Cerebellar nuclear complex (tissue), 1 donor: ENCODE measurements around the gene CARMIL3.

Source experiments
- DNase-seq, 2 experiments: peaks; one replicate each; lab custom pipeline; 2025; lab: John Stamatoyannopoulos, UW

Gene CARMIL3

DNA sequence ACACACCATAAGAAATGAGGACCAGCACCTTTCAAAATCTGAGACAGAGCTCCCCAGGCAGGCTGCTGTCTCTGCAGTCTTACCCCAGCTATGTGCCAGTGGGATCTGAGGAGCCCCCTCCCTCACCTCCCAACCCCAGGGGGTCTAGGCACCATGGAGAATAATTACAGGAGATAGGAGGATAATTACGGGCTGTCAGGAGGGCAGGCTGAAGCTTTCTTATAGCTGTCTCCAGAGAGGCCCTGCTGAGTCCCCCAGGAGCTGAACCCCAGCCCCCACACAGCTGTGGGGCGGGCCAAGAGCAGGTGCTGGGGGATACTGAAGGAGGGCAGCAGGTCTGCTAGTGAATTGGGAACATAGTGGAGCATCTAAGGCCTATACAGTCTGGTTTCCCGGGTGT, 26.3 kb downstream of the CARMIL3 start:
- DNase-seq: no peak

DNA sequence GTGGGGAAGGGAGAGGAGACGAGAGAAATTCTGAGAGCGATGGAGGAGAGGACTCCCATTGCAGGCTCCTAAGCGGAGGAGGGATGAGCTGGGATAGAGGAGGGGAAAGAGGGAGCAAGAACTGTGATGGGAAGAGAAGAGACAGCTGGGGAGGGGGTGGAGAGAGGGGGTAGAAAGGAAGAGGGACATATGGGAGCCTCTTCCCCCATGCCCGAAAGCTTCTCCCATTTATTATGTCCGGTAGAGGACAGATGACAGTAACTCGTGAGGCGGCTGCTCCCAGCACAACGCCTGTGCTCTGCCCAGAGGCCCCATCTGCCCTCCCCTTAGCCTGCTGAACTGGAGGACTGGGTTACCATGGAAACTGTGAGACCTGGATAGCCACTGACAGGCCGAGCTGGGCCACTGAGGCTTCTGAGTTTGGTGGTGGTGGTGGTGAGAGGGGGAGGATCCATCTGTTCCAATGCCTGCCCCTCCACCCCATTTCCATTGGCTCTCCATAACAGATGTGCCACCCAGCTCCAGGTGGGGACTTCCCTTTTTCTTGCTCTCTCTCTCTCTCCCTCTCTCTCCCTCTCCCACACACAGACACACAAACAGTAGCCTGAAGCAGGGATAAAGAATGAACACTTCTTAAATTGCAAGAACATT, 27.8 kb downstream of the CARMIL3 start:
- peak; percentile 77 to 85 for DNase-seq

DNA sequence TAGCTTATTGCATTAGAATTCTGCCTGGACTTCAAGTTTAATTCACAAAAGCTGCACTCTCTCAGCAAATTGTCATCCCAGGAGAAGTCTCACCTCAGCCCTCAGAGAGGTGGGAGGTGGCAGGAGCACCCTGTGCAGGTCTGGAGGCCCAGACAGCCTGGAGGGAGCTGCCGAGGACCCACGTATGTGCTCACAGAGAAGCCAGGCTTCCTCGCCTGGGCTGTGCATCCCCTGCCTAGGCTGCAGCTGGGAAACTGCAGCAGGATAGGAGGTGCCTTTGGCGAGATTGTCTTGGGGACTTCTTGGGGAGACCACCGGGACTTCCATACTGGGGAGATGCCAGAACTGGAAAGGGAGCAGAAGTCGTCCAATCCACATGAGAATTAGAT, 28.3 kb downstream of the CARMIL3 start:
- no peak for DNase-seq

DNA sequence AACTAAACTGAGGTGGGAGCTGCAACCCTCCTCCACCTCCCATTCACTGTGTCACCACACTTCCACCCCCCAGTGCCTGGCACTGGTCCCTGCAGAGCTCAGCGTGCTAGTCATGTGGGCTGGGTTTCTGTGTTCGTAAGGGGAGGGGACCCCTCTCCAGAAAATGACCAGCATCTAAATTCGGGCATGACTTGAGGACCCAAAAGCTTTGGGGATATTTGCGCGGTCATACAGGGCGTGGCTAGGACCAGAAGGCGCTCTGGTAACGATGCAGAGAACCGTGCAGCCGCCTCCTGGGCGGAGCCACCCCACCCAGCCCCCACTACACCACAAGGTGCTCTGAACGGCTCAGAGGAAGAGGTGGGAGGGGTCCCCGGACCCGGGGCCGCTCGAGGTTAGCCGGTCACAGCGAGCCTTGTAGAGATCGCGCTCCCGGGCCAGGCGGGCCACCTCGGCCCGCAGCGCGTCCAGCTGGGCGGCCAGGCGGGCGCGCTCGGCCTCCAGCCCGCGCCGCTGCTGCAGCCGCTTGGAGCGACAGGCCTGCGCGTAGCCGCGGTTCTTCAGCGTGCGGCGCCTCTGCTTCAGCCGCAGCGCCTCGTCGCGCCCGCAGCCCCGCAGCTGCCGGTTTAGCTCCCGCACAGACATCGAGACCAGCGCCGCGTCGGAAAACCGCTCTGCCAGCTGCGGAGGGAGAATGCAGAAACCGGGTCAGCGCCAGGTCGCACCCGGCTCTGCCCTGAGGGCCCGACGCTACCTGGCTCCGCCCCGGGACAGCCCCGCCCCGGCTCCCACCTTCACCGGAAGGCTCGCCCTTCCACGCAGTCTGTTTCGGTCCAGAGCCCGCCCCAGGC, 29.3 kb downstream of the CARMIL3 start:
- peak in 1 of 2 experiments; percentile 31 for DNase-seq

DNA sequence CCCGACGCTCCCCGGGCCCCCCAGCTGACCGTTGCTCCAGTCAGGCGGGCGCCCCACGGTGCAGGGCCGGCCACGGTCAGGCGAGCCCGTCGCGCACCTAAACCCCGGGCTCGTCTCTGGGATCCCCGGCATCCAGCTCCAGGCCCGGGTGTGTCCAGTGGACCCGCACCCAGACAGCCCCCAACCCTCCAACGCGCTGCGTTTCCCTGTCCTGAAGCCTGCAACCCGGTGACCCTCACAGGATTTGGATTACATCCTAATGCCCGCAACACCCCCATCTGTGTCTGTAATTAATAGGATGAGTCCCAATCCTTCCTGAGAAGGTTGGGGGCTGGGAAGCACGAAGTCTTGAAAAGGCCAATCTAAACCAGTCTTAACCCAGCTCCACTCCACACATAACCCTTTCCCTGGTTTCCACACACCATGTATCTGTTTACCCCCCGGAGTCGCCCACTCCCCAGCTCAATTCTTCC, 30.0 kb downstream of the CARMIL3 start:
- no peak for DNase-seq

DNA sequence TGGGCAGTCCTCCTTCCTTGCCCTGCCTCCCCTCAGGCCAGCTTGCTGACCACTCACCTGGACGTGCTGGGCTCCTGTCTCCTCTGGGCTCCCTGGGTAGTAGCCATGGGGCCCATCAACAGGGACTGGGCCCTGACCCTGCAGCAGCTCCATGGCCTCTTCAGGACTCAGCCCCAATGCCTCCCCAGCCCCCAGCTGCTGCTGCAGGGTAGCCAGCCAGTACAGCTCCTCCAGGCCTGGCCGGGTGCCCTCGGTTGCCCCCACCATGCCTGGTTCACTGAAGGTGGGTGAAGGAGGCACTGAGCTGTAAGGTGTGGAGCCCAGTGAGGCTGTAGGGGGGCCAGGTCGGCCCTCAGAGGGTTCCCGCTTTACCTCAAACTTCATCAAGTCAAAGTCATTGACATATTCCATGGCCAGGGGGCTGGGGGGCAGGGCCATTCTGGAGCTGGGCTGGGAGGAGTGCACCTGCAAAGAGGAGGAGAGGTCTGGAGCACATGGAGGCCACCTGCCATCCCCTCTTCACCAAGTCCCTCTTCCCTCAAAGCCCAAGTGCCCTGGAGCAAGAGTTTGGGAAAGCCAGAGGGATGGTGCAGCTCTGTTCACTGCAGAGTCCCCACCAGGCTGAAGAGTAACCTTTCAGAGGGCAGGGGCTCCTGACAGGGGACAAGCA, 30.7 kb downstream of the CARMIL3 start:
- DNase-seq: no peak

DNA sequence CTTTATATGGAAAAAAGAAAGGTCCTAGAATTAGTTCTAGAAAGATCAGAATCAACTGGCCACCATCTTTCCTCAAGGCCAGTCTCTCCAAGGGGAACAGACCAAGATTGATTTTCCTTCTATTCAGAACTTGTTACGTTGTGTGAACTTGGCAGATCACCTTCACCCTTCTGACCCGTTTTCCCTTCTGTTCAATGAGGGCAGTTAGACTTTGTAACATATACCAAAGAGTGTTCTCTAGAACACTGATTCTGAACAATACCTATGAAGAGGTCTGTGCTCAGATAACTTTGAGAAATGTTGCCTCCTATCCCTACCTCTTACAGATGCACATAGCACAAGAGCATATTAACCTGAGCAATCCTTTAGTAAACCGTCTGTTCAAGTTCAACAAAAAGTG, 31.7 kb downstream of the CARMIL3 start:
- no peak for DNase-seq

DNA sequence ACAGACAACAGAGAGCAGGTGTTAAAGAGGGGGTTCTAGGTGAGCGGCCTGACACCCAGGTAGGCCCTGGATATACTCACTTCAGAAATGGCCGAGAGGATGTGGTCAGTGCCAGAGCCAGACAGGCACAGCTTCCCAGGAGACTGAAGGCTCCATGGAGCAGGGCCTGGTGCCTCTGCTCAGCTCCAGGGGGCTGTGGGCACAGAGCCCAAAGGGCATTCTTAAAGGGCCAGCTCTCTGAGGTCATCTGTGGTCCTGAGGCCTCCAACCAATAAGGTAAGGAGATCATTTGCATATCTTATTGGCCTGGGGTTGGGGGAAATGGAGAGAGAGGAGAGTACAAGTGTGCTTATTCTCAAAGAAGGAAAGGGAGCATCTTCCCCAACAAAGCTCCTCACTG, 32.6 kb downstream of the CARMIL3 start:
- no peak for DNase-seq

DNA sequence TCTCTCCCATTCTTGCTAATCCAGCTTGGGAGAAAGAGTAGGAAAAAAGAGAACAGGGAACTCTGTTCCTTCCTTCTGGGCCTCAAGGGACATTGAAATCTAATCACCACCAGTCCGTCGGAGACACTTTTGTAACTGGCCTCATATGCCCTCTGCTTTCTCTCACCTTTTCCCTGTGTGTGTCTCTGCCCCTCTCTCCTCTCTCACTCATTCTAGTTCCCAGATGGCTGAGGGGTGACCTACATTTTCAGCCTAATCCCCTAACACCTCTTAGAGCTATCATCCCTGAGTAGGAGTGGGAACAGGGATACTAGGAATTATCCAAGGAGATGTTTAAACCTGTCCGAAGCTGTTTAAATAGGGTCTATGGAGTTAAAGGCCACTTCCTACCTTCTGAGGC, 33.4 kb downstream of the CARMIL3 start:
- no peak for DNase-seq

DNA sequence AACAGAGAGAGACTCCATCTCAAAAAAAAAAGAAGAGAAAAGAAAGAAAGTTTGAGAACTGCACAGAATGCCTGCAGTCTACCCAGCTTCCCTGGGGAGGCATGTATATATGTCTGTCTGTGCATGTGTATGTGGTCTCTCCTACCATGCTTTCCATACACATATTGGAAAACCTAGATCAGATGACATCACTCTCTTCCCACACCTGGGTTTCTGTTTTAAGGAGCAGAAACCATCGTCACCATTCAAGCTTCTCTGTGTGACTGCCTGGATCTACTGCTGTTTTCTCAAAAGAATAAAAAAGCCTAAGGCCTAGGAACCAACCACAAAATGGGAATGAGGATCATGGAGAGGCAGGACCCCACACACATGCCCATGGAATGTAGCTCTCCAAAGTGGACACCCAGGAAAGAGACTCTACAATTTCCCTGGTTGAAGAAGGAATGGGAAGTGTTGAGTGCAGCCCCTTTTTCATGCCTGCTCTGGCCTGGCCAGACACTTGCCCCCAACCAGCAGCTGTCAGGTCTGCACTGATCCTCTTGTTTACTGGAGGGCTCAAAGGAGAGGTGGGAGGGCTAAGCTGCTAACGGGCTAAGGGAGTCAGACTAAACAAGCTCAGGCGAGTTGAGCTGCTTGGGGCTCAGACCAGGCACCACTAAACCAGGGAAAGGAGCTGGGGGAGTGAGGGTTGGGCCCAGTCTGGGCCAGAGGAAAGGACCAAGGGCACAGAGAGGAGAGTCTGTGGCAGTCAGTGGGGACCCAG, 34.6 kb downstream of the CARMIL3 start:
- DNase-seq: no peak

DNA sequence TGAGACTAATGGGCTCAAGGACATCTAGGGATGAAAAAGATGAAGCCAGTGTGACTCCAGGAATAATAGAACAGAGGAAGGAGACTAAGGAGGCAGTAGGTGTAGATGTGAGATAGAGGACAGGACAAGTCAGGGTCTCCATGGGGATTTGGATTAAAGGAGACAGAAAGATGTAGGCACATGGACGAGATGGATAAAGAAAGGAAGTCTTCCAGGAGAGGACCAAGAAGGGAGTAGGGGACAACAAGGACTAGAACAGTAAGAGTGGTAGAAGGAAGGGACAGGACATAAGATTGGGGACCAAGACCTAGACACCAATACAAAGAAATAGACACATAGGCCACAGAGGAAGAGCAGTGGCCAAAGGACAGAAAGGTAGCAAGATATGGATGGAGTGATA, 35.2 kb downstream of the CARMIL3 start:
- DNase-seq: no peak

DNA sequence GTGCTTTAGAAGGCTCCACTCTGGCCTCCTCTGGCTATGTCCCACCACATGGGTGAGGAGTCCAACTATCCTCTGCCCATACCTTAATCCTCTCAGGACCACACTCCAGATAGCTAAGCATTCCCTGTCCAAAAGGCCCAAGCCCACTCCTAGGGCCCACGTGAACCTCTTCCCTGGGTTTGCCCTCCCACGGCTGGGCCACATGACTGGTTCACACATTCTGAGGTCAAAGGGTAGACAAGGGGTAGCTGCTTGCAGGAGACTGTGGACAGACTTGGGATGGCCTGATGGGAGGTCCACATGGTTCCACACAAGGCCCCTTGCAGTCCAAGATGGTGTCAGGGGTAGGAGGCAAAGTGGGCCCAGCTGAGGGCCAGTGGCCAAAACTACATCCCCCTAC, 36.3 kb downstream of the CARMIL3 start:
- no peak for DNase-seq

DNA sequence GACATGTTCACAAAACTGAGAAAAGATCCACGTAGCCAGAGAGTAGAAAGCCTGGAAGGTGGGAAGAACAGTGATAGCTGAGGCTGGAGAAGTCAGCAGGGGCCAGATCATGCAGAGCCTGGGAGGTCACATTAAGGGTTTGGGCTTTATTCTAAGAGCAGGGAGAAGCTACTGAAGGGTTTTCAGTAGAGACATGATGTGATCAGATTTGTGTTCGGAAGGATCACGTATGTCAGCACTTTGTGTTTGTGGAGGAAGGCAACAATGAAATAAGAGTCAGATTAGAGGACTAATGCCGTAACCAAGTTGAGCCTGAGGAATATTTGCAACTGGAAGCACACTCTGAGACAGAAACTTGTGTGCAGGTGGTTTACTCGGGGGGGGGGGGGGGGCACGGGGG, 38.1 kb downstream of the CARMIL3 start:
- no peak for DNase-seq

DNA sequence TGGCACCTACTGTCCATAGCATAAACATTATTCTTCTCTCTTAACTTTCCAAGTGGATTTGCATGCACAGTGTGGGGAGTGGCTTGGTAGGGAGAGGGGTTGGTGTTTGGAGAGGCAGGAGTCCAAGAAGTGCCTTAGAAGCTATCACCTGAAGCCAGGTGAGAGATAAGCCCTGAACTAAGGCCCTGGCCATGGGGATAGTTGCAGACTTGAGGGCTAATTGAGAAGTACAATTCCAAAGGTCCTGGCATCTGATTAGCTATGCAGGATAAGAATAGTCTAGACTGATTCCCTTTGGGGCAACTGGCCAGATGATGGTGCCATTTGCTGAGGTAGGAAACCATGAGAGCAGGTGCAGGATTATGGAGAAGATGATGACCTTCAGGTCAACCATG, 40.3 kb downstream of the CARMIL3 start:
- DNase-seq: no peak

DNA sequence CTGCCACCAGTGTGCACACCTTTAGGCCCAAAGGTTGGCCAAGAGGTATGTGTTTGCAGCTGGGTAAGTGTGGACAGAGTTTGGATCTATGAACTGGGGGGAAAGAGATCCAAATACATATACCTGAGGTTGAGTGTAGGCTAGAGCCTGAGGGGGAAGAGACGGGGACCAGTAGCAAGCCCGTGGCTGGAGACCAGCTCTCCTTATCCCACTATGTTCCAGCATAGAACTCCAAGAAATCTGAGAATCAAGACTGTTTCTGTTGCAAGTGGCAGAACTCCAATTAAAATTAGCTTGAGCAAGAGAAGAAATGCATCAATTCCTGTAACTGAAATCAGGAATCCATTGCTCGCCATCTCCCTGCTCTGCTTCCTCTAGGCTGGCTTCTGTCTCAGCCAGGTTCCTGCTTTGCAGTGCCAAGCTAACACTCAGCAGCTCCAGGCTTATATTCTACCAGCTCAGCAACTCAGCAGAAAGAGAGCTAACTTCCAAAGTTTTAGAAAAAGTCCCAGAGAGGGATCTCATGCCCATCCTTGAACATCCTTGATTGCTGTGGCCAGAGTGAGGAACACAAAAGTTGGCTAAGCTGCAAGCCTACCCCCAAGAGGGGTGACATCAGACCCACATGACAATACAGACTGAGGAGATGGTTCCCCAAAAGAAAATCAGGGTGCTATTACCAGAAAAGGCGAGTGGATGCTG, 40.8 kb downstream of the CARMIL3 start:
- no peak for DNase-seq

DNA sequence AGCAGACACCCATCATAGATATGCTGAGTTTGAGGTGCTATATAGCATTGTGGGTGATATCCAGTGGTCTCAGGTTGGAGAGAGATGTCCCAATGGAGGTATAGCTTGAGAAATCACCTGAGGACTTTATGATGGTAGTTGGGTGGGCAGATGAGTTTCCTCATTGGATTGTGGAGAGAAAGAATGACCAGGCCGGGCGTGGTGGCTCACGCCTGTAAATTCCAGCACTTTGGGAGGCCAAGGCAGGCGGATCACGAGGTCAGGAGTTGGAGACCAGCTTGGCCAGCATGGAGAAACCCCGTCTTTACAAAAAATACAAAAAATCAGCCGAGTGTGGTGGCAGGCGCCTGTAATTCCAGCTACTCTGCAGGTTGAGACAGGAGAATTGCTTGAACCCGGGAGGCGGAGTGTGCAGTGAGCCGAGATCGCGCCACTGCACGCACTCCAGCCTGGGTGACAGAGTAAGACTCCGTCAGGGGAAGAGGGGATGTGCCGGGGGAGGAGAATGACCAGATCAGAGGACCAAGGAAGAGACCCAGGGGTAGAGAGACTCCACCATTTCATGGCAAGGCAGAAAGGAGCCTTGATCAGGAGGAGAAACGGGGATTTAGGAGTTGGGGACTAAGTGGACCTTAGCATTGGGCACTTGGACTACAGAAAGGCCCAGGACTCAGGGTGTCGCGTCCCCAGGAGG, 41.5 kb downstream of the CARMIL3 start:
- no peak for DNase-seq

DNA sequence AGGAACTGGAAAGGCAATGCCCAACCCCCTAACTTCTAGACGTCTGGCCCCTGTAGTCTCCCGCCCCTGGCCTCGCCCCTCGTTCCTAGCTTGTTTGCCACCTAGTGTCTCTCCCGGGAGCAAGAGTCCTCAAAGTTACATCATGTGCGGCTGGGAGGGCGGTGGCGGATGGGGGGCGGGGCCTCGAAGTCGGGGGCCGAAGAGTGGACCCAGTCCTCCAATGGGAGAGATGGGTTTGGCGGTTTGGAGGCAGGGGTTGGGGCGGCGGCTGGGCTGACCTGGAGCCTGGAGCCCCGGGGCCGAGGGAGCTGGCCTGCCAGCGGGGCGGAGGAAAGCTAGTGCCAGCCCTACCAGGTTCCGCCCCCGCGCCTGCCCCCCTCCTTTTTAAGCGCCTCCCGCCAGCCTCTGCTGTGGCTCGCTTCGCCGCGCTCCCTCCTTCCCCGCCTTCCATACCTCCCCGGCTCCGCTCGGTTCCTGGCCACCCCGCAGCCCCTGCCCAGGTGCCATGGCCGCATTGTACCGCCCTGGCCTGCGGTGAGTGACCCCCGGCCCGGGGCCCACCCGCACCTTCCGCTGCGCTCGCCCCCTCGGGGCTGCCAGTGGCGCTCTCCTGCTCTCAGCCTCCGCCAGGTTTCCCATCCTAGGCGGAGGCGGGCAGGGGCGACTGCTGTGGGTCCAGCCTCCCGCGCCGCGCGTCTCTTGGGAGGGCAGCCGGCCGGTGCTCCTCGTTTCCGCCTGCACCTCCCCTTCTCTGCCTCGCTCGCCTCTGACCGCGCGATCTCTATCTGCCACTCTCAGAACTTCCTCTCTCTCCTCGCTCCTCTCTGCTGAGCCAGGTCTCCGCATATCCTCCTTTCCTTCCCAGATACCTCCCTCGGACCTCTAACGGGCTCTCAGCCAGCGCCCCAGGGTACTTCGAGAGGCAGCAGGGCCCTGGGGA, 42.4 kb downstream of the CARMIL3 start, which contains the start of gene PCK2:
Gene PCK2 (plus strand): TSS at position 411 of the 940 bp plus-strand sequence. CDS start 95 bp downstream, at position 506.
- peak in 1 of 2 experiments; percentile 48 for DNase-seq

DNA sequence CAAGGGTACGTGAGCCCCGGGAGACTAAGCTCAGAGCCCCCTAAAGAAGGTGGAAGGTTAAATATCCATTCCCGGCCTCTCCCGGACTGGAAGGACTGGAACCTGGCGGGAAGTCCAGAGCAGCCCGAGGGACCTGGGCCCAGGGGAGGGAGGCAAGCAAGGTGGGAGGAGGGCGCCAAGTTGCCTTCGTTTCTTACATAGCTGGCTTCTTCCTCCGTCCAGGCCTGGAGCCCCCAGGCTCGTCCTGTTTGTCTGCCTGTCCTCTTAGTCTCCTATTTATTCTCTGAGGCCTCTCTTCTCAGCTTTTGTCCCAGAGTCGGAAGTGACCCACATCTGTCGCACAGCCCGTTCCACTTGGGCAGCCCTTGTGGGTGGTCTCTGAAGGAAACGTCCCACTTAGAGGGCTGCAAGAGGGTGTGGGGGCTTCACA, 43.0 kb downstream of the CARMIL3 start:
- no peak for DNase-seq

DNA sequence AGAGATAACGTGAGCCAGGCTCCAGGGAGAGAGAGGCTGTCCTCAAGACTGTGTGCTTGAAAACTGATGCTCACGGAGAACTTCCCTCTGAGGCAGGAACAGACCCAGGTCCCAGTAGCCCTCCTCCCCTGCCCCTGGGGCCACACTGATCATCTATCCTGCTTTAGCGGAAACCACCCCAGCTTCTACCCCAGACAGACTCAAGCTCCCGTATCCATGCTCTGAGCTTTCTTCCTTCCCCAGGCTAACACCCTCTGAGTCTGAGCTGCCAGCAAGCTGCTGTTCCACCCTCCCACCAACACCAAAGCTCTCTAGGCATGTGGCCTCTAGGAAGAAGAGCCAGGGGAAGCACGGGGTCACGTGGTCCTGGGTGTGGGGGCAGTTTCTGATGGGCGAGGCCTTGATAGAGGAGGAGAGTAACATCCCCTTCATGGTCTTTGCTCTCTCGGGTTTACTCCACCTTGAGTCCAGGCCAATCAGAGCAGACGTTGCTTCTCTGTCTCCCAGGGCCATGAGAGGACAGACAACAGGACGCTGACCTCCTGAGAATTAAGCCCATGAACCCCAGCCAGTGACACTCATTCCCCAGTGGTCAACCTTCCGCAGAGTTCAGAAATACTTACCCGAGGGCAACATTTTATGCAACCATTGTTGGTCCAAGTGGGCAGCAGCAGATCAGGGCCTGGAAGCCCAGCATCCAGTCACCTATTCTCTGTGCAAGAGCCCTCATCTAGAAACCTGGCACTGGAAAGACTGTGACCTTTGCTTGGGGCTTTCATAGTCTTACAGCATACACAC, 43.7 kb downstream of the CARMIL3 start:
- DNase-seq: no peak
